HG03066 (cell line): ENCODE measurements around the gene AP1G2.

Source experiments
- ATAC-seq: cut with Tn5 transposase; IDR thresholded peaks from one replicate; pipeline ENCODE4 v1.9.1; 2021; ENCODE audit warnings: low read depth; ENCODE audit not compliant: unreplicated experiment

The AP1G2 gene

DNA sequence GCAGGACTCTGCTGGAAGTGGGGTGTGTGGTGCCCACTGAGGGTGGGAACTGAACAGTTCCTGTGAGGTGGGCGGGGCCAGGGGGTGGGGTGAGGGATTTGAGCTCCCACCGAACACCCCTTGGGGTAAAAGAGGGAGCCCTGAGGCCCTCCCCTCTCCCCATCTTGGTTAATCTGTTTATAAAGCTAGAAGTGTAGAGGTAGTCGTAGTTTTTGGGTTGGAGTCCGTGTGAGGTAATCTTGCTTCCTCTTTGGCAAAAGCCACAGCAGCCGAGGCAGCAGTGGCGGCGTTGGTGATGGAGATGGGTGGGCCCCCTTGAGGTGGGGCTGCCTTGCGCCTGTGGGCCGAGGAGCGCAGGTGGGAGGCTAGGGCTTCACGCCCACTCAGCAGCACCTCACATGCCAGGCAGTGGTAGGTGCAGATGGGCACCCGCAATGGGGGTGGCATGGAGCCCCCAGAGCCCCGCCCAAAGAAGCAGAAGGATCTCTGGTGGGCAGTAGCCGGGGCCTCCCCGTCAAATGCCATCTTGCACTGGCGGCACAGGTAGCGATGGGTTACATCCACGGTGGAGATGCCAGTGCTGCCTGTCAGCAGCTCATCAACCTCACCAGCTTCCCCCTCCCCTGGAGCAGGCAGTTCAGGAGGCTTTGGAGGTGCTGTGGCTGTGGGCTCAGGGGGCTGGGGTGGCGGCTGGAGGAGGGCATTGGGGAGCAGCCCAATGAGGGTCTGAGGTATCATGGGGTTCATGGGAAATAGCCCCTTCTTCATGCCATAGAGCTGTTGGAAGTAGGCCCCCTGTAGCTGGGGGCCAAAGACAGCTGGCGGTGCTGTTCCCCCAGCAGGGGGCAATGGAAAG is 45.6 kb downstream of the AP1G2 start:
- ATAC-seq = no peak

DNA sequence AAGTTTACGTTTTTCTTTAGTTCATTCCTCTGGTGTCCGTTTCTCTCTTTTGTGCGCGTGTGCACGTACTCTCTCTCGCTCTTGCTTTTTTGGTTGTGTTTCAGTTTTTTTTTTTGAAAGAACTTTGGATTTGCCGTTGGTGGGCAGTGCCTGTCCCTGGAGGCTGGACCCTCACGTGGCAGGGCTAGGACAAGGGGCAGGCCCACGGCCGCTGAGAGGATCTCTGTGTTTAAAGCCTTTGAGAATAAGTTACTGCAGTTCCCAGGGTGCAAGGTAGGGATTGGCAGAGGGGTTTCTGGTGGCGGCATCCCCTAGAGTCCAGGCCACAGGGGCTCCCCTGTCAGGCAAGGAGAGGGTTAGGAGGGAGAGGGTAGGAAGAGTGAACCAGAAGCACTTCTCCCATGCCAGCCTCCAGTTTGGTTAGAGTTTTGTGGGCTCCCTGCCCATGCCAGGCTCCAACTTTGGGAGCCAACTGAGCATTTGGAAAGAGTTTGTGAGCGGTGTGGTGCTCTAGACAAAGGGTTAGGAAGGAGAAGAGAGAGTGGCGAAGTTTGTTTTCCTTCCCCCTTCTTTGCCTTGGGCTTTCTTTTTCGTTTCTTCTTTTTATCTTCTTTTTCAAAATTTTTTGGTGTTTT is 46.6 kb downstream of the AP1G2 start:
- ATAC-seq = no peak

DNA sequence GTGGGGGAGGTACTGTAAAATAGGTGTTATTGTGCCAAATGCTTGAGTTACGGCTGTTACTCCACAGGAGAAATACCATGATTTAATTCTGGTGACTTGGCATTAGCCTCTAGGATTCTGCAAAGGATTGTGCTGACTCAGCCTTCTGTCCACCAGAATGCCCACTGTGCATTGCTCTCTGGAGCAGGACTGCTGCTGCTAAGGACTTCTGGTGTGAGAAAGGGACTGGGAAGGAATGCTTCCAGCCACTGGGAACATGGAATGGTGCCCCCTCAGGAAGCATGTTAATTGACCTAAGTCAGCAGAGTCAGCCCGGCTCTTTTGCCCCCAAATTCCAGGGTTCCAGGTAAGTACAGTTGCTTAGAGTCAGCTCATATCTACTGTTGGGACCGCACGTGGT is 48.9 kb downstream of the AP1G2 start:
- no peak for ATAC-seq

DNA sequence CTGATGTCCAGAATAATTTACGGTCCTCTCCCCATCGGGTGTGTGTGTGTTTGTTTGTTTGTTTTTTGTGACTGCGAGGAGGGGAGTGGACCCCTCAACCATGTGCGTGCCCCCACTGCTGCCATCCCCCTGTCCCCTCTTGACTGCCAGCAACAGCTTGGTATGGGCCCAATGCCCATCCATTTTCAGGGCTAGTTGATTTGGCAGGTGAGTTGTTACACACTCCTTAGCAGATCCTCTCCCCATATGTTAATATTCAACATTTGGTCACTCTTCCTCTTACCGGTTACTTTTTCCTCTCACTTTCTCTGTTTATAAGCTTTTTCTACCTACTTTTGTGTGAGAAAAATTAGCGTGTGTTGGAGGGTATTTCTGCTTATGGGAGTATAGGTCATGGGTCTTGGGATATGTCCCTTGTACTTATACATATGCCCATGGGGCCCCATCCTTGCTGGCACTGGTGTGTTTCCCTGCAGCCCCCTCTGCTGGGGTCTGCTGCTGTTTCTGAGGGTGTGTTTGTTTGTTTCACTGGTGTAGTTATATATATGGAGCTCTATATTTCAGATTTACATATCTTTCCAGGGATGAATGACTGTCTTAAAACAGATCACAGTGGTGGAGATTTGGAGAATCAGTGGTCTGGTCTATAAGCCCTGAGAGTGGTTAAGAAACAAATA is 49.8 kb downstream of the AP1G2 start:
- ATAC-seq = no peak

DNA sequence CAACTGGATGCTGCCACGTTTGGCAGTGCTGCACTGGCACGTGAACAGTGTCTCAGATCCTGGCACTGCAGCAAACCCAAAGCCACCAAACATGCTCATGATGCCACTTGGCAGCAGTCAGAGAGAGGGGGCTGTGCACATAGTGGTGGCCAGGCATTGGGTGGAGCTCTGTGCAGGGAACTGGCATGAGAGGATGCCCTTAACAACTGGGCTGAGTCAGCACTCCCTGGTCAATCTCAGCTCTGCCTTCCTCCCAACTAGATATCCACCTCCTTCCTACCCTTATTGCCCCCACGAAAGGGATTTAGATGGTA is 53.0 kb downstream of the AP1G2 start:
- ATAC-seq = no peak

DNA sequence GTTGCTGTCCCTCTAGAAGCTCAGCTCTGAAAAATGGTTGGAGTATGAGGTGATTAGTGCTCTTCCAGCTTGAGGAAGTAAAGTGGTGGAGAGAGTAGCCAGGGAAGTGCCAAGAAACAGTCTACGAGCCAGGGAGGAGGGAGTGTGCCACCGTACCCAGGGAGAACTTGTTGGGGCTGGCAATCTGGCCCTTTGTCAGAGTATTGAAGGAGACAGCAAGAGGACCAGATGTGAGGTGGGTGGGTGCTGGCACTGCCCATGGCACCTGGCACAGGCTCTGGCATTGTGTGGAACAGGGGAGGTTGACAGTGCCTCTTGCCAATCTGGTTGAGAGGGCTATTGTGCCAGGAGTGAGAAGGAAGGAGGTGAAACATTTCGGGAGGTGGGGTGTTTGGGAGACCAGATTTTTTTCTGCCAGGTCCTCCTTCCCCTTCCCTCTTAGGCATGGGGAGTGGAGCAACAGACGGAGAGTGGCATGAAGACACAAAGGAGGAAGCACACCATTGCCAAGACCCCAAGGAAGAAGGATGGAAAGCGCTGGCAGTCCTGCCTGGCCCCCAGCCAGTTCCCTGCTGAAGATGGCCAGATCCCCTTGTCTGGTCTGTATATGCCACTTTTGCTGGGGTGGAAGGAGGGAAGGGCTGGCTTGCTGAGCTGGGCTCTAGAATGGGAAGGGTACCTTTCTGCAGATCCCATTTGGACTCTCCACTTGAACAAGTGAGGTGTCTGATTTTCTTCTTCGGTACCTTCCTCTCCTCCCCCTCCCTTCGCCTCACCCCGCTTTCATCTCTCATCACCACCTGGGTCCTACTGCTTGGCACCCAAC is 53.6 kb downstream of the AP1G2 start:
- no peak for ATAC-seq

DNA sequence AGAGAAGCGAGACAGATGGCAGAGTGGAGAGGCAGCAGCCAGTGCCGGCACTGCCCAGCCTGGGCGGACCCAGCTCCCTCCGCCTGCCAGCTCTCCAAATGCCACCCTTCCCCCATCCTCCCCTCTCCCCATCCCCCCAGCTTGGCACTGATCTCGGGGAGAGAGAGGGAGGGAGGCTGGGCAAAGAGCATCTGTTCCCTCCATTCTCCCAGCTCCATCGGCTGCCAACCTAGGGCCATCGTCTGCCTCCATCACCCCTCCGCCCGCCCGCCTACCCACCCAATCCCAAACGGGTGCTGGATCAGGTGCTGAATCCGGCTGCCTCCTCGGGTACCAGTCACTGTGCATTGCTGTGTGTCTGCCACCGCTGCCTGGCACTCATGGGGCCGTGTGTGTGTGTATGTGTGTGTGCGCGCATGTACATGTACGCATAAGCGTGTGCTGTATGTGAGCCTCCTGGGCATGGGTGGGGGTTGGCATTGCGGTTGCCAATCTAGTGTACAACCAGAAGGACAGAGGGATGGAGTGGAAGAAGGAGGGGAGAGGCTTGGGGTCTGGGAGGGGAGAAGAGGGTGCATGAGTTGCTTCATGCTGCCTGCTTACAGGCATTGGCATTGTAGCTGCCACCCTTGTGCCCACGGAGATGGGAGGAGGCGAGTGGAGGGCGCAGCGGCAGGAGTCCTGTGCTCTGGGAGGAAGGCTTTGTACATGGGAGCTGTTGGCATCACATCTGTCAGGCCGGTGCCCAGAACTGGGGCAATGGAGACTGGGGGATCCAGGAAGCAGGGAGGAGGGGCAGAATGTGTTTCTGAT is 54.4 kb downstream of the AP1G2 start:
- ATAC-seq = no peak

DNA sequence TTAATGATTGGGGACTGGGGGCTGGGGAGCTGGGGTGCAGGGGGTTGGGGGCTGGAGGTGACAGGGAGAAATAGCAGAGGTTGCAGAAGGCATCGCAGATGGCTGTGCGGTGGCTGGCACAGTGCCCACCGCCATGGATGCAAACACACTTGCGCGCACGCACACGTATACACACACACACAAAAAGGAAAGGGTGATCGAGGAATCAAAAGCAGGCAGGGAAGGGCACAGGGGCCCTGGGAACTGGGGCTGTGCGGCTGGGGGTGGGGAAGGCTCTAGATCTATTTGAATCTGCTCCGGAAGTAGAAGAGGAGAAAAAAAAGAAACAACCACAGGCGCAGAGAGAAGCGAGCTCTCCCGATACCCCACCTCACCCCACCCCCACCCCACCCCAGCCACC is 55.4 kb downstream of the AP1G2 start:
- no peak for ATAC-seq
